Type B pancreatic cell (in vitro differentiated cells): Measurements from ENCODE around the gene HBG2. TPM values are rescaled to one million over a fixed set of nuclear protein-coding genes. Genes with fewer than 3 reads are reported as not detected.

ENCODE experiments used
- DNase-seq: peaks from one replicate; pipeline ENCODE4 v3.0.0; 2021; ENCODE audit warnings: mixed read lengths; ENCODE audit not compliant: unreplicated experiment; ENCODE audit errors: extremely low spot score
- H3K27ac Mint-ChIP-seq: 2 replicates; pipeline ENCODE4 v1.8.0; 2021; ENCODE audit warnings: mild to moderate bottlenecking, mixed read lengths
- H3K27me3 Mint-ChIP-seq: 2 replicates; pipeline ENCODE4 v1.8.0; 2021; ENCODE audit warnings: mixed read lengths
- H3K36me3 Mint-ChIP-seq: 2 replicates; pipeline ENCODE4 v1.8.0; 2021; ENCODE audit warnings: mixed read lengths
- H3K4me1 Mint-ChIP-seq: one replicate; pipeline ENCODE4 v1.8.0; 2021; ENCODE audit warnings: mixed read lengths; ENCODE audit not compliant: unreplicated experiment
- H3K4me3 Mint-ChIP-seq: 2 replicates; pipeline ENCODE4 v1.8.0; 2021; ENCODE audit warnings: mild to moderate bottlenecking, mixed read lengths
- H3K9me3 Mint-ChIP-seq: 2 replicates; pipeline ENCODE4 v1.8.0; 2021; ENCODE audit warnings: mixed read lengths
- total RNA-seq: library from RNA; stranded (reverse); gene quantifications from 2 replicates; pipeline ENCODE4 v1.2.1, GENCODE V29; 2021; ENCODE audit warnings: low replicate concordance
- TF ChIP-seq, protein P1 (sequence below): fragments of 200-600 bp; sonication (generic); conservative IDR thresholded peaks from 2 replicates; pipeline ENCODE4 v1.5.0; 2021; ENCODE audit warnings: antibody characterized with exemption, mild to moderate bottlenecking

The HBG2 gene
- total RNA-seq, 1 donor from 2014 or later, result not detected

GRCh38 chr11:5272395-5273017, 17.9 kb upstream of the HBG2 start:
- TF ChIP-seq, protein P1, sequence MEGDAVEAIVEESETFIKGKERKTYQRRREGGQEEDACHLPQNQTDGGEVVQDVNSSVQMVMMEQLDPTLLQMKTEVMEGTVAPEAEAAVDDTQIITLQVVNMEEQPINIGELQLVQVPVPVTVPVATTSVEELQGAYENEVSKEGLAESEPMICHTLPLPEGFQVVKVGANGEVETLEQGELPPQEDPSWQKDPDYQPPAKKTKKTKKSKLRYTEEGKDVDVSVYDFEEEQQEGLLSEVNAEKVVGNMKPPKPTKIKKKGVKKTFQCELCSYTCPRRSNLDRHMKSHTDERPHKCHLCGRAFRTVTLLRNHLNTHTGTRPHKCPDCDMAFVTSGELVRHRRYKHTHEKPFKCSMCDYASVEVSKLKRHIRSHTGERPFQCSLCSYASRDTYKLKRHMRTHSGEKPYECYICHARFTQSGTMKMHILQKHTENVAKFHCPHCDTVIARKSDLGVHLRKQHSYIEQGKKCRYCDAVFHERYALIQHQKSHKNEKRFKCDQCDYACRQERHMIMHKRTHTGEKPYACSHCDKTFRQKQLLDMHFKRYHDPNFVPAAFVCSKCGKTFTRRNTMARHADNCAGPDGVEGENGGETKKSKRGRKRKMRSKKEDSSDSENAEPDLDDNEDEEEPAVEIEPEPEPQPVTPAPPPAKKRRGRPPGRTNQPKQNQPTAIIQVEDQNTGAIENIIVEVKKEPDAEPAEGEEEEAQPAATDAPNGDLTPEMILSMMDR, result no peak
- Mint-ChIP-seq H3K9me3 (no peaks in the 10 kb centered on the region), H3K27ac (no peak overlapping the region), H3K4me3 (no peak overlapping the region), H3K4me1 (no peaks in the 10 kb centered on the region), H3K36me3 (no peaks in the 10 kb centered on the region), H3K27me3 (no peaks in the 10 kb centered on the region)
- no peak for DNase-seq

- Mint-ChIP-seq H3K27ac (no peak within 1 kb of the TSS), H3K36me3 (no peaks in the 10 kb centered on the region), H3K4me3 (no peak within 1 kb of the TSS), H3K9me3 (no peaks in the 10 kb centered on the region), H3K27me3 (peaks cover 4% of the 10 kb centered on the region), H3K4me1 (no peaks in the 10 kb centered on the region)
- DNase-seq, result no peak
- TF ChIP-seq, protein P1, result no peak
Measured at GRCh38 chr11:5269715-5270147, 15.2 kb upstream of the HBG2 start, which contains the start of gene HBE1. HBE1 (minus strand) TSS chr11:5269945; CDS start chr11:5269890, 55 bp downstream.

DNA sequence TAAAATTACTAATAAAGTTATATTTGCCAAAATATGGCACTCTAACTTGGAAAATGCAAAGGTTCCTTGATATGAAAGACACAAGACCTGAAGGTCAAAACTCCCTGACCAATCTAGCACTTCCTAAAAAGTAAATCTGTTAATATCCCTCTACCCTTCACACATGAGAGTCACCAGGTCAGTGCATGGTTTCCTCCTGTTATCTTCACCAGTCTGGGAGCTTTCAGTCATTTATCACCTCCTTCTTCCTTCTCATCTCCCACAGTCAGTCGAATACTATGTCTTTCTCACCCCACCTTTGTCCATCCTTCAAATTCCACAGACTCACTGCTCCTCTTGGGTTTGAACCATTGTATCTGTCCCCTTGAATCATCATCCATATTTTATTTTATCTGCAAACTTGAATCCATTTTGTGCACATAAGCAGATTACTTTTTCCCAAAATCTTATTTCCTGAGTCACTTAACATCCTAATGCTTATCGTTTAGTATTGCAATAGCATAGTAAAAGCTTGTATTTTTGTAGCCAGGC, 12.5 kb upstream of the HBG2 start:
- Mint-ChIP-seq H3K27me3 (peaks cover 4% of the 10 kb centered on the region), H3K4me1 (no peaks in the 10 kb centered on the region), H3K9me3 (no peaks in the 10 kb centered on the region), H3K36me3 (no peaks in the 10 kb centered on the region), H3K4me3 (no peak overlapping the region), H3K27ac (no peak overlapping the region)
- TF ChIP-seq, protein P1, result no peak
- DNase-seq, result no peak

DNA sequence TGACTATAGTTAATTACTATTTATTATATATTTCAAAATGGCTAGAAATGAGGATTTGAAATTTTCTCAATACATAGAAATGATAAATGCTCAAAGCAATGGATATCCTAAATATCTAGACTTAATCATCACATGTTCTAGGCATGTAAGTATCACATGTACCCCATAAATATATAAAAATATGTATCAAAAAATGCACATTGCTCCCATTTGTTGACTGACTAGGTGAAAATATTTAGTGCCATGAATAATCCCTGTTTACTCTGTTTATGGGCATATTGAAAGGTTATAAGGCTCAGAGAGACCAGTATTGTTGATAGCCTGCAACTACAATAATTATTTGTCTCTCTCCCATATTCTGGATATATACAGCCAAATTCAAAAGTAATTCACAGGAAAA, 12.0 kb upstream of the HBG2 start:
- Mint-ChIP-seq H3K27ac (no peak overlapping the region), H3K36me3 (no peaks in the 10 kb centered on the region), H3K27me3 (peaks cover 4% of the 10 kb centered on the region), H3K4me1 (no peaks in the 10 kb centered on the region), H3K9me3 (no peaks in the 10 kb centered on the region), H3K4me3 (no peak overlapping the region)
- TF ChIP-seq, protein P1, result no peak
- no peak for DNase-seq

GRCh38 chr11:5265832-5266231, 11.3 kb upstream of the HBG2 start:
- H3K4me1 Mint-ChIP-seq, result no peaks in the 10 kb centered on the region
- TF ChIP-seq, protein P1, result no peak
- H3K4me3 Mint-ChIP-seq, result no peak overlapping the region

More at GRCh38 chr11:5265832-5266231, 11.3 kb upstream of the HBG2 start:
- no peaks in the 10 kb centered on the region for H3K9me3 Mint-ChIP-seq
- no peak overlapping the region for H3K27ac Mint-ChIP-seq
- no peaks in the 10 kb centered on the region for H3K36me3 Mint-ChIP-seq
- DNase-seq, result no peak
- peaks cover 4% of the 10 kb centered on the region for H3K27me3 Mint-ChIP-seq
